HK-2 (cell line): Measurements from ENCODE around the gene CD302.
"Not testable (repeated sequence)": the region's sequence is repeated elsewhere in the genome, so short reads cannot be mapped to it uniquely, and the experiment has no call there.

Experiments
- DNase-seq: peaks from one replicate; pipeline ENCODE4 v3.0.0-alpha.2; 2018; ENCODE audit not compliant: unreplicated experiment

Gene CD302

DNA sequence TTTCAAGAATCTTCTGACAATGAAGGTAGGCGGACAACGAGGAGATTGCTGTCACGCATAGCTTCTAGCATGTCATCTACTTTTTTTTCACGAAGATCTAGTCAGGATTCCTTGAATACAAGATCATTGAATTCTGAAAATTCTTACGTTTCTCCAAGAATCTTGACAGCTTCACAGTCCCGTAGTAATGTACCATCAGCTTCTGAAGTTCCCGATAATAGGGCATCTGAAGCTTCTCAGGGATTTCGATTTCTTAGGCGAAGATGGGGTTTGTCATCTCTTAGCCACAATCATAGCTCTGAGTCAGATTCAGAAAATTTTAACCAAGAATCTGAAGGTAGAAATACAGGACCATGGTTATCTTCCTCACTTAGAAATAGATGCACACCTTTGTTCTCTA, 49.9 kb downstream of the CD302 start:
- no peak for DNase-seq

DNA sequence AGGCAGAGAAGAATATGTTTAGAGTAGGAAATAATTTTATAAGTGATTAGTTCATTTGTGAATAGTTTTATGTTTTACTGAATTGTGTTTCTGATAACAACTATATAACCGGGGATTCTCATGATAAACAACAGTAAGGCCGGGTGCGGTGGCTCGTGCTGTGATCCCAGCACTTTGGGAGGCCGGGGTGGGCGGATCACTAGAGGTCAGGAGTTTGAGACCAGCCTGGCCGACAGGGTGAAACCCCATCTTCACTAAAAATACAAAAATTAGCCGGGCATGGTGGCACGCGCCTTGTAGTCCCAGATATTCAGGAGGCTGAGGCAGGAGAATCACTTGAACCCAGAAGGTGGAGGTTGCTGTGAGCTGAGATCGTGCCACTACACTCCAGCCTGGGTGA, 52.8 kb downstream of the CD302 start:
- not testable (repeated sequence) for DNase-seq

DNA sequence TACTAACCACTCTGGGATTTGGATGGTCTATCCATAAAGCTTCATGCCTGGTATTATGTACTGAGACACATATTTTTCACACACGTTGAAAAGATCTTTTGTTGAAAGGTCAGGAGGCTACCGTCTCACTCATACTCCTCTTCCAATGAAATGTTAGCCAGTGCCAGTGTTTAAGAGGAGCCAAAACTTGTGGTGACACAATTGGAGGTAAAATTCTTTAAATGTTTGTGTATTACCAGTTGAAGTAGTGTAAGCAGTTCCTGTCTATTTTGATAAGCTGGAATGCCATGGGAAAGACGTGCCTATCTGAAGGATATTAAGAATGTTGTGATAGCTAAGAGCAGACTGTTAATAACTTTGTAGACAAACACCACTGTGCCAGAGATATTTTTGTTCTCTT, 53.6 kb downstream of the CD302 start:
- DNase-seq, result no peak

DNA sequence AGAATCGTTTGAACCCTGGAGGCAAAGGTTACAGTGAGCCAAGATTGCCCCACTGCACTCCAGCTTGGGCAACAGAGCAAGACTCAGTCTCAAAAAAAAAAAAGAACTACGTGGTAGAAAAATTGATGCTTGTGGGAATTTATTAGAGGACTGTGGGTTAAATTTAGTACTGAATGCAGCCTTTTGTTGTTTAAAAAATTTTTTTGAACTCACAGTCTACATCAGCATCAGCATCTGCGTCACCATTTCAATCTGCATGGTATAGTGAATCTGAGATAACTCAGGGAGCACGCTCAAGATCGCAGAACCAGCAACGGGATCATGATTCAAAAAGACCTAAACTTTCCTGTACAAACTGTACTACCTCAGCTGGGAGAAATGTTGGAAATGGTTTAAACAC, 55.2 kb downstream of the CD302 start:
- DNase-seq, result no peak

DNA sequence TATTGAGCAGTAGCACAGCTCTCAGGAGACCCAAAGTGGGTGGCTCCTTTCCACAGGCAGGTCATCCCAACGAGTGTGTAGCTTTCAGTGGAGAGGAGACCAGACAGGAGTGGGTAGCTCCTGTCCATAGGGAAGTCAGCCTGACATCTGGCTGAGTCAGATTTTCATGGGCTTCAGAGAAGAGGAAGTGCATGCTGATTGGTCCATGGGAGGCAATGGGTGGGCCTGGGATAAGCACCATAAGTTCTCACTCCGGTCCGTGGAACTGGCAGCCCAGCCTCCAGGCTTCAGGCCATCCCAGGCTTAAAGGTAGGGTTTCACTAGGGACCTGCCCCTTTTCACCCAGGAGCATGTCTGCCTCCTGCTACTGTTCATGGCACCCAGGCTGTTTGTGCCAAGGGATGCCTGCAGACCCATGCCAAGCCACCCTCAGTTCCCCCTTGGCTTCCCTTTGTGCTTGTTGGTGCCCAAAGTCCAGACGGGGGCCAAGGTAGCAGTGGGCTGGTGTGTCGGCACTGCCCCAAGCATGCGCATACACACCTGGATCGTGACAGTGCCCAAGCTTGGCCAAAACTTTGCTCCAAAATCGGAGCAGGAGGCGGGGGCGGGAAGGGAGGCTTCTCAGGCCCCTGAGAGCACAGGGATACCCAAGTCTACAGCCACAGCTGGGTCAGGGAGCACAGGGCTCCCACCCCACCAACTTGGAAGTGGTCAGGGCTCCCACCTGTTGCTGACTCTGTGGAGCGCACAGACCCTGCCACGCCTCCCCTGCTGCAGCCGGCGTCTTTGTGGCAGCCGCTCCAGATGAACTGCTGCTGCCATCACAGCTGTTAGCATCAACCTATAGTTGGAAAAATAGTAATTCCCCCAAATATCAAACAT, 59.3 kb downstream of the CD302 start:
- DNase-seq, result no peak

DNA sequence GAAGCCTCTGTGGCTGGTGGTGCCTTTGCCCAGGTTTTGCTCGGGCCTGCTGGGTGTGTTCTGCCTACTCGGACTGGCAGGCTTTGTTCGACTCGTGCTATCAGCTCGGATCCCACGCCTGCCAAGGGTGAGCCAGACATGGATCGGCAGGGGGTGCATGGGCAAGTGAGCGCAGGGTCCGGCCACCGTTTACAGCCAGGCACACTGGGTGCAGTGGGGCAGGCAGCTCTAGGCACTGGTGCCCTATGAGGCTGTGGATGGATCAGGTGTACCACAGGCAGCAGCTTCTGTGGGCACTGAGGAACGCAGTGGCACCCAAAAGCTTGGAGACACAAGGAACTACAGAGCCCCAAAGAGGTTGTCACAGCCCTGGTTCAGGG, 60.1 kb downstream of the CD302 start:
- no peak for DNase-seq

DNA sequence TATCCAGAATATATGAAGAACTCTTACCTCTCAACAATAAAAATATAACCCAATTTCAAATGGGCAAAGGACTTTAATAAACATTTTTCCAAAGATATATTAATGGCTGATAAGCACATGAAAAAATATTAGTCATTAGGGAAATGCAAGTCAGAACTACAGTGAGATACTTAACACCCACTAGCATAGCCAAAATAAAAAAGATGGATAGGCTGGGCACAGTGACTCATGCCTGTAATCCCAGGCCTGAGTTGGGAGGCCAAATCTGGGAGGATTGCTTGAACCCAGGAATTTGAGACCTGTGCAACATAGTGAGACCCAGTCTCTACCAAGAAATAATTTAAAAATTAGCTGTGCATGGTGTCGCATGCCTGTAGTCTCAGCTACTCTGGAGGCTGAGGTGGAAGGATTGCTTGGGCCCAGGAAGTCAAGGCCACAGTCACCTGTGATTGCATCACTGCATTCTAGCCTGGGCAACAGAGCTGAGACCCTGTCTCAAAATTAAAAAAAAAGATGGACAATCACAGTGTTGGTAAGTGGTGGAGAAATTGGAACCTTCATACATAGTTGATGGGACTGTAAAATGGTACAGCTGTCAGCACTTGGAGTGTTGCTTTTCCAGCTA, 60.6 kb downstream of the CD302 start:
- DNase-seq, result no peak

DNA sequence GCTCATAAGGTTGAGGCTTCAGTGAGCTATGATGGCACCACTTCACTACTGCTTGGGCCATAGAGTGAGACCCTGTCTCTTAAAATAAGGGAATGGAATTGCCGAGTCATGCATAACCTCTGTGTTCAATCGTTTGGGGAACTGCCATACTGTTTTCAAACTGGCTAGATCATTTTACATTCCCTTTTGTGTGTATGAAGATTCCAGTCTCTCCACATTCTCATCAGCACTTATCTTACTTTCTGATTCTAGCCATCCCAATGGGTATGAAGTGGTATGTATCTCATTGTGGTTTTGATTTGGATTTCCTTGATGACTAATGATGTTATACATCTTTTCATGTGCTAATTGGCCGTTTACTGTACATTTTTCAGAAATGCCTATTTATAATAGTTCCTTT, 62.0 kb downstream of the CD302 start:
- no peak for DNase-seq

DNA sequence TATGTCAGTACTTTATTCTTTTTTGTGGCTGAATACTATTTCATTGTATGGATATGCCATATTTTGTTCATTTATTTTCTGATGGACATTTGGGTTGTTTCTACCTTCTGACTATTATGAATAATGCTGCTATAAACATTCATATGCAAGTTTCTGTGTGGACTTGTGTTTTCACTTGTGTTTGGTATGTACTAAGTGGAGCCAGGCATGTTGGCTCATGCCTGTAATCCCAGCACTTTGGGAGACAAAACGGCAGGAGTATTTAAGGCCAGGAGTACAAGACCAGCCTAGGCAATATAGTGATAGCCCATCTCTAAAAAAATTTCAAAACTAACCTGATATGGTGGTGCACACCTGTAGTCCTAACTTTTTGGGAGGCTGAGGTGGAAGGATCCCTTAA, 62.4 kb downstream of the CD302 start:
- no peak for DNase-seq

DNA sequence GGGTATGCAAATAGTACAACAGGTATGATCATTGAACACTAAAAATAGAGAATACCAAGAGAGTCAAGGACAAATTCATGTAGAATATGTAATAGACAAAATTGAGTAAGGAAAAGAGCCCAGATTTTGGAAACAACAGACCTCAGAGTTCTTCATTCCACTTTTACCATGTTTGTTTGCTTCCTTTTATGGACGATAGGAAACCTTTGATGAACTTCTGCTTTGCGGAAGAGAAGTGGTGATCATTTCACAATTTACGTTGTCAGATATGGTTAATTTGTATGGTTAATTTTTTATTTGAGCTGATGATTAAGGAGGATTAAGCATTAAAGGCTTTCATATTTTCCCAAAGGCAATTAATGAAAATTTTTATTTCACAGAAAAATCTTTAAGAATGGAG, 69.4 kb downstream of the CD302 start:
- DNase-seq, result no peak

DNA sequence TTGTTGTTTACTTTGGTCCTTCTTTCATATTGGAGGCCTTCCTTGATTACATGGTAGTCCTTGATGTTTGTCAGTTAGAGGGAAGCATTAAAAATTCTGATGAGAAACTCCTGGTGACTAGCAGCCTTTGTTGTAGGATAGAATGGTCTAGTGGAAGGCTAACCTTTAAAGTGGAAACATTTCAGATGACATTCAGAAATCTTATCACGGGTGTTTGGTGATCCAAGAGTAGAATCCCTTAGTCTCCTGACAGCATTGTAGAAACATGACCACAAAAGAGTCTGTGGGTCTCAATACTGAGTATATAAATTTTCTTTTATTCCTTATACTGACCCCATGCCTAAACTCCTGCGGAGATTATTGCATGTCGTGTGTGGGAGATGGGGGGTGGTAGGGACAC, 72.3 kb downstream of the CD302 start:
- no peak for DNase-seq

DNA sequence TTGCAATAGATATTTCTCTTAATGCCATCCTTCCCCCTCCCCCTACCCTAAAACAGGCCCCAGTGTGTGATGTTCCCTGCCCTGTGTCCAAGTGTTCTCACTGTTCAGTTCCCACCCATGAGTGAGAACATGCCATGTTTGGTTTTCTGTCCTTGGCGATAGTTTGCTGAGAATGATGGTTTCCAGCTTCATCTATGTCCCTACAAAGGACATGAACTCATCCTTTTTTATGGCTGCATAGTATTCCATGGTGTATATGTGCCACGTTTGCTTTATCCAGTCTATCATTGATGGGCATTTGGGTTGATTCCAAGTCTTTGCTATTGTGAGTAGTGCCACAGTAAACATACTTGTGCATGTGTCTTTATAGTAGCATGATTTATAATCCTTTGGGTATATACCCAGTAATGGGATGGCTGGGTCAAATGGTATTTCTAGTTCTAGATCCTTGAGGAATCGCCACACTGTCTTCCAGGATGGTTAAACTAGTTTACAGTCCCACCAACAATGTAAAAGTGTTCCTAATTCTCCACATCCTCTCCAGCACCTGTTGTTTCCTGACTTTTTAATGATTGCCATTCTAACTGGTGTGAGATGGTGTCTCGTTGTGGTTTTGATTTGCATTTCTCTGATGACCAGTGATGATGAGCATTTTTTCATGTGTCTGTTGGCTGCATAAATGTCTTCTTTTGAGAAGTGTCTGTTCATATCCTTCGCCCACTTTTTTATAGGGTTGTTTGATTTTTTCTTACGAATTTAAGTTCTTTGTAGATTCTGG, 73.0 kb downstream of the CD302 start:
- not testable (repeated sequence) for DNase-seq

DNA sequence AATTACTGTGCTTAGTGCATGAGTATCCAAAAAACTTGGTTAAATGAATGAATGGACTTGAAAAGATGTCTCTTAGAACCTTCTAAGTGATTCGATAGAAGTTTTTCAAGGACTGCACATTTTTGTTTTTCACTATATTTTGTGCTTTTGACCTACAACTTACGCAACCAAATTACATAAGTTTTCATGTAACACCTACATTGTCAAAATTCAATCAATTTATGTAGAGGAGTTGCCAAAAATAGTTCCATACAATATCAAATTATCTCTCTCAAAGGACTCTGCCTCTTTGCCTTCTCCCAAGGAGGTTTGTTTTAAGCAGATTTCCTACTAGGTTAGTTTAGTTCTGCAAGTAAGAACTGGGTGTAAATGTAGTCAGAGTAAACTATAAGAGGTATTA, 75.4 kb downstream of the CD302 start:
- DNase-seq, result no peak

DNA sequence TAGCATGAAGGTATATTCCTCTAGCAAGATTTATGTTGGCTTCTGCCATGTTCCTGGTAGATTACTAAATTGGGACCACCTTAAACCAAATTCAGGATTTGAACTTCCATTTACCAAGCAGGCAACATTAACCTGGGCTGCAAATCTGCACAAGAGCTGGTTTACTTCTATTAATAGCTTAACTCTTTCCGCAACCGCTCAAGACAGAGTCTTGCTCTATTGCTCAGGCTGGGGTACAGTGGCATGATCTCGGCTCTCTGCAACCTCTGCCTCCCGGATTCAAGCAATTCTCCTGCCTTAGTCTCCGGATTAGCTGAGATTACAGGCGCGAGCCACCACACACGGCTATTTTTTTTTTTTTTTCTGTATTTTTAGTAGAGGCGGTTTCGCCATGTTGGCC, 77.3 kb downstream of the CD302 start:
- no peak for DNase-seq
